GM15510 (cell line): ENCODE data around the gene TTLL3.

ENCODE experiments used
- POLR2A ChIP-seq: IDR thresholded peaks from 3 replicates; pipeline ENCODE4 v1.6.1; 2011; ENCODE audit warnings: borderline replicate concordance; ENCODE audit not compliant: insufficient read length; ENCODE audit errors: extremely low read depth

Gene TTLL3

DNA sequence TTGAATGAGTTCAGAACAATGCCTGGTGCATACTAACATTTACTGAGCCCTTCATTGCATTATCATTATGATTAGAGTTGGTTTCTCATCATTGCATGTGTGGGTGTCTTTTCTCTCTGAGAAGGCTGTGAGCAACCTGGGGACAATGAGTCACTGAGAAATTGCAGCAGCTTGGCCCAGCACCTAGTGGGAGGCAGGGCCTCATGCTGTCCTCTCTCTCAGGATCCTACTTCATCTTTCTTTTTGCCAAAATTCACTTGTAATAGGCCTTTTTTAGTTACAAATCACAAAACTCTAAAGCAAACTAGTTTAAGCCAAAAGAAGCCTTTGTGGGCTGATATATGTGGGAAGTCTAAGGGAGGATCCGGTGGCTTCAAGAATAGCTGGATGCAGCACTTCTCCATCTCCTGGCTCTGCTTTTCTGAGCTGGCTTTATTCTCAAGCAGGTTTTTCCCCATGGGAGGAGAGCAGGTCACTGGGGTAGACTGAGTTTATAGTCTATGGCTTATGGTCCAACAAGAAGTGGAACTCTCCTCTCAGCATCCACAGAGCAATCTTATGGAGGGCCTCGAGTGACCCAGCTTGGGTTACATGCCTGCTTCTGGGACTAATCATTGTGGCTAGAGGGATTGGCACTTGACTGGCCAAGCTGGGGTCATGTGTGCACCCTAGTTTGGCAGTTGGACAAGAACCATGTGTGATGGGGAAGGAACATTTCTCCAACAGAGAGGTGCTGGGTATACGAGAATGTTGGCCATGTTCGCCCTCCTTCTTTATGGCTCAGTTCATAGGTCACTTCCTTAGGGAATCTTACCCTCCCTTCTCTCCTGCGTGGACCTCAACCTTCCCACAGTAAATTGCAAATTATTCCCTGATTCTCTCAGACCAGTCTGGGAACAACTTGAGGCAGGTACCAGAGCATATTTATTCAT lies 31.7 kb upstream of the TTLL3 start:
- no peak for TF ChIP-seq POLR2A

DNA sequence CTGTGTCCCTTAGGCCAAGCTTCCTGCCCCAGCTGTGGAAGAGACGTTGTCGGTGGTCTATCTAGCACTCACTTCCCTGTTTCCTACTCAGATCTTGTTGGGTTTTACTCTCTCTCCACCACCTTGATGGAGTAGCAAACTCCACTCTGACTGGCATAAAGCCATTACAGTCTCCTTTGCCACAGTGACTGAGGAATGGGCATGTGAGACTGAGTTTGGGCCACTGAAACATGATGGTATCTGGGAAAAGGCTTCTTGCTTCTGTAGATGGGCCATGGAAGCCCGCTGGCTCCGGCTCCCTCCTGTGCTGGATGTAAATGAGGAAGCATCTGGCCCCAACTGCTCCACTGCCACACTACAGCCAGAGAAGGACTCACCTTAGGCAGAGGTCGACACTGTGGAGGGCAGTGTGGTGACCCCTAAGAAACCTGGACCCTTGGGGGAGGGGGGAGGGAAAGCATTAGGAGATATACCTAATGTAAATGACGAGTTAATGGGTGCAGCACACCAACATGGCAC lies 30.9 kb upstream of the TTLL3 start:
- TF ChIP-seq POLR2A = no peak

DNA sequence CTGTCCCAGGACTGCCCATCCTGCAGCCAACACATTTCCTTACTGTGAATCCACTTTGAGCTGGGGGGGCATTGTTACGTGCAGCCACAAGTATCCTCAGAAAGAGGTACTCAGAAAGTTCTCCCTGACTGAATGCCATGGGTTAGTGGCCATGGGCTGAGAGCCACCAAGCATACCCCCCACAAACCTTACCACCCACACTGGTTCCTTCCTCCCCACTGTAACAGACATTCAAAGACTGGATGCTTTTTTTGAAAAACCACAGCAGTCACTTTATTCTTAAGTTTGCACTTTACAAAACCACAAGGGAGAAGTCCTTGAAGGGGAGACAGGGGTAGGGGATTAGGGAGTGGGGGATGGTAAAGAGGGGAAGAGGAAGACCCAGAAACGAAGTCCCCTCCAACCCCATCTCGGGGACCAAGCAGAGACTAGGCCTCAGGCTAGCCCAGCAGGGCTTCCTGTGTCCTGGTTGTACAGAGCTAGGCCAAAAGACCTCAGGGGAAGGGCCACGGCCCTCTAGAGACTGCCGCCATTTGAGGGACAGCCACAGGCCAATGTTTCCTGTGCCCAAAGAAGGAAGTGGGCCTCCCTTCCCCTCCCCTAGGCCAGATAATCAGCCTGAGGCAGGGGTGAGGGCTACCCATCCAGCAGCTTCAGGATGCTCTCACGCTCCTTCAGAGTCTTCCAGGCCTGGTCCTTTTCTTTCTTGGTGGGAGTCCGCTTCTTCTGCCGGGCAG lies 30.2 kb upstream of the TTLL3 start:
- TF ChIP-seq POLR2A = peak; percentile 12

- TF ChIP-seq POLR2A = no peak
Measured at GRCh38 chr3:9780458-9780812, 29.6 kb upstream of the TTLL3 start.

GRCh38 chr3:9780910-9781309 lies 29.2 kb upstream of the TTLL3 start:
- TF ChIP-seq POLR2A = no peak

DNA sequence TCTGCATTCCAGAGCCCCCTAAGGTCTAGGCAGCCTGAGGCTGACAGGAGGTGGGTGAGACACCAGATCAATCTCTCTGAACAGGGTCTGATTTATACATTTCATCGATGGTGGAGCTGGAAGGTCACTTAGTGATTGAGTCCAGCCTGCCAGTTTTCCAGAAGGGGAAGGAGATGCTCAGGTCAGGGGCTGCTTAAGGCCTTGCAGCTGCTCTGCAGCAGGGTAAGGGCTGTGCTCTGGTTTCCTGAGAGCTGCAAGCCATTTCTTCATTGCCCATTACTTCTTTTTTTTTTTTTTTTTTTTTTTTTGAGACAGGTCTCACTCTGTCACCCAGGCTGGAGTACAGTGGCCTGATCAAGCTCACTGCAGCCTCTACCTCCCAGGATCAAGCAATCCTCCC lies 28.5 kb upstream of the TTLL3 start:
- no peak for TF ChIP-seq POLR2A

- no peak for TF ChIP-seq POLR2A
Measured at GRCh38 chr3:9781978-9782603, 28.0 kb upstream of the TTLL3 start.

- TF ChIP-seq POLR2A = no peak
Measured at GRCh38 chr3:9782770-9783169, 27.3 kb upstream of the TTLL3 start.

GRCh38 chr3:9783954-9784353 lies 26.1 kb upstream of the TTLL3 start:
- TF ChIP-seq POLR2A = no peak

- TF ChIP-seq POLR2A = no peak
Measured at GRCh38 chr3:9784965-9785364, 25.1 kb upstream of the TTLL3 start.

- no peak for TF ChIP-seq POLR2A
Measured at GRCh38 chr3:9785602-9786001, 24.5 kb upstream of the TTLL3 start.

DNA sequence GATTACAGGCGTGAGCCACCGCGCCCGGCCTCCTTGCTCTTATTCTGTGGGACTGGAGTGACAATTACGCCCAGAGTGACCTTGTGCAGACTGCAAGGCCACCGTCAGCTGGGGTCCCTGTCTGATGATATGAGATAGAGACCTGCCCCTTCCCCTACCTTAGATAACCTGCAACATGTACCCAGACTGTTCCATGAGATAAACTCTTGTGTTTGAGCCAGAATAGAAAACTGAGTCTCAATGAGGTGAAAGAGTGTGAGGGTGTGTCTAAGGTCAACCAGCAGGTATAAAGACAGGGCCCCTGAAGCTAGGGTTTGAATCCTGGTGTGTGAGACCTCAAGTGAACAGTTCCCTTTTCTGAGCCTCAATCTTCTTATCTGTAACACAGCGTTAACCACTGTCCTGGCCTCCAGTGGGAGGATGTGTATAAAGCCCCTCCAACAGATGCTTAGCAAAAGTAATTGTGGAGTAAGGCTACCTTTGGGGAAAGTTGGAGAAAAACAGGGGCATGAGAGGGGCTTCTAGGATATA lies 23.8 kb upstream of the TTLL3 start:
- no peak for TF ChIP-seq POLR2A

DNA sequence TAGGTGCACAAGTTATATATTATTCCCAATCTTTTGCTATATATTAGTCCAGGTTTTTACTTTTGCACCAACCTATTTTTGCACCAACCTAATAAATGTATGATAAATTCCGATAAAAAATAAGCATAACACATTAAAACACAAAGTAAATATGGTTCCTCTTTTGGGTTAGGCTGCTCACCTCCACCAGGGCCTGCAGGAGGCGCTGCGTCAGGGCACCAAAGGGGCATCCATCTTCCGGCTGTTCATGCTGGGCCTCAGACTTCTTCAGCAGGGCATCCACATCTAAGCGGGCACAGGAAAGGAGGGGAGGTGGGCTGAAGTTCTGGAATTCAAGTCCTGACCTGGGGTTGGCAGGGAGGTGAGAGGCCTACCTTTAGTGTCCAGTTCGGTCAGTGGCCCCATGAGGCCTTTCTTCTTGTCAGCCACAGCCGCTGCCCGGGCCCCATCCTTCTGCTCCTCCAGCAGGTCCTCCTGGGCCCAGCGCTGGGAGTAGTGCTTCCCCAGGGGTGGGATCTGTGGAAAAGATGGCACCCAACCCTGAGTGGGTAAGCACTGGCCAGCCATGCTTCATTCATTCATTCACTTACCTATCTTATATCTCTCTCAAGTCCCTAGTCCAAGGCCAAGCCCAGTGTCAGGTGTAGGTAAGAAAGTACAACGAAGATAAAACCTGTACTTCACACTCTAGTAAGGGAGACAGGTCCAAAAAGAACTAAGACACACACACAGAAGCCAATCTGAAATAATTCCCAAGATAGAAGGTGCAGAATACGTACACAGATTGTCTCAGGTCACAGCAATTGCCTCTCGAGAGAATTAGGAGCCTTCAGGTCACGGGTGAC lies 23.0 kb upstream of the TTLL3 start:
- no peak for TF ChIP-seq POLR2A

DNA sequence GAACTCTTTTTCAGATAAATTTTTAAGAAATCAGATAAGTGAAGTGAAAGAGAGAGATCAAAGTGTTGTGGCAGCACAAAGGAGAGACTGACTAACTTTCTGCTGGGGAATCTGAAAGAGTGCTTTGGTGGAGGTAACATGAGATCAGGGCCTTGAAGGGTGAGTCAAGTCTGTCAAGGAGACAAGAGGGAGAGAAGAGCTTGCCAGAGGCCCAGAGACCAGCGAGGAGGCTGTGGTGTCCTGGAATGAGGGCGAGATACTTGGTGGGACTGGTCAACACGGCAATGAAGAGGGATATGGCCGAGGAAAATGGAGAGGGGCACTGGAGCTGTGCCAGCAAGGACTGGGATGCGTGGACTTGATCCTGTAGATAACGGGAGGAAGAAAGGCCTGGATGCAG lies 22.3 kb upstream of the TTLL3 start:
- no peak for TF ChIP-seq POLR2A
